Keratinocyte (primary cell): ENCODE results near the gene KCTD1. TPM values are rescaled to one million over a fixed set of nuclear protein-coding genes. Genes with fewer than 3 reads are reported as not detected.

Source experiments
- DNase-seq: peaks from one replicate; pipeline ENCODE4 v3.0.0-alpha.2; 2011; ENCODE audit warnings: low read depth, missing footprints, low spot score
- FAIRE-seq: peaks from 2 replicates; lab custom pipeline; 2011; peaks lifted over from hg19 to GRCh38; lab: Jason Lieb, UNC
- H2AFZ ChIP-seq: 2 replicates; pipeline ENCODE4 v1.6.0; 2012; ENCODE audit warnings: low read length, control low read depth, inconsistent platforms; ENCODE audit not compliant: control insufficient read depth
- H3K27ac ChIP-seq: 2 replicates; pipeline ENCODE4 v1.5.1; 2011; ENCODE audit warnings: low read length; ENCODE audit not compliant: control insufficient read depth, insufficient read depth
- H3K27me3 ChIP-seq: 3 replicates; pipeline ENCODE4 v1.6.0; 2011; ENCODE audit warnings: low read length; ENCODE audit not compliant: control insufficient read depth, insufficient read depth; ENCODE audit errors: extremely low read depth
- H3K36me3 ChIP-seq, 2 experiments: 2 replicates in 1 of 2; 3 replicates in 1 of 2; pipeline ENCODE4 v1.5.1; 2011; ENCODE audit warnings: low read length in 2 of 2, mild to moderate bottlenecking in 1 of 2; ENCODE audit not compliant: control insufficient read depth in 2 of 2, insufficient read depth in 2 of 2; ENCODE audit errors: extremely low read depth in 1 of 2
- H3K4me1 ChIP-seq: 3 replicates; pipeline ENCODE4 v1.5.1; 2011; ENCODE audit warnings: low read length; ENCODE audit not compliant: control insufficient read depth, insufficient read depth; ENCODE audit errors: extremely low read depth
- H3K4me2 ChIP-seq: 3 replicates; pipeline ENCODE4 v1.6.0; 2011; ENCODE audit warnings: low read depth, low read length; ENCODE audit not compliant: control insufficient read depth, insufficient read depth; ENCODE audit errors: extremely low read depth
- H3K4me3 ChIP-seq, 3 experiments: fragments of 200-600 bp in 1 of 3; sonication (generic) in 1 of 3; 2 replicates in 2 of 3; 3 replicates in 1 of 3; pipeline ENCODE4 v1.5.1; 2011 to 2016; ENCODE audit warnings: low read length in 3 of 3, mild to moderate bottlenecking in 3 of 3, control low read depth in 2 of 3, inconsistent platforms in 1 of 3, low read depth in 1 of 3, mixed read lengths in 1 of 3, mixed run types in 1 of 3, moderate library complexity in 1 of 3; ENCODE audit not compliant: control insufficient read depth in 2 of 3, insufficient read depth in 2 of 3; ENCODE audit errors: extremely low read depth in 1 of 3
- H3K79me2 ChIP-seq: 2 replicates; pipeline ENCODE4 v1.6.0; 2012; ENCODE audit warnings: low read length; ENCODE audit not compliant: control insufficient read depth, insufficient read depth
- H3K9ac ChIP-seq: 3 replicates; pipeline ENCODE4 v1.6.0; 2011; ENCODE audit warnings: low read length; ENCODE audit not compliant: control insufficient read depth, insufficient read depth; ENCODE audit errors: extremely low read depth
- H3K9me1 ChIP-seq: 3 replicates; pipeline ENCODE4 v1.6.0; 2011; ENCODE audit warnings: low read length; ENCODE audit not compliant: control insufficient read depth, insufficient read depth; ENCODE audit errors: extremely low read depth
- H3K9me3 ChIP-seq: 2 replicates; pipeline ENCODE4 v1.5.1; 2012; ENCODE audit warnings: low read depth, low read length; ENCODE audit not compliant: control insufficient read depth
- H4K20me1 ChIP-seq: 3 replicates; pipeline ENCODE4 v1.6.0; 2011; ENCODE audit warnings: low read length; ENCODE audit not compliant: control insufficient read depth, insufficient read depth; ENCODE audit errors: extremely low read depth
- CTCF ChIP-seq, 3 experiments: IDR thresholded peaks in 1 of 3; conservative IDR thresholded peaks in 1 of 3; optimal IDR thresholded peaks in 1 of 3; 2 replicates in 2 of 3; 3 replicates in 1 of 3; pipeline versions ENCODE3 to v1.5.1; 2011; ENCODE audit warnings: low read length in 3 of 3, mild to moderate bottlenecking in 3 of 3, moderate library complexity in 2 of 3, control low read depth in 1 of 3, inconsistent platforms in 1 of 3; ENCODE audit not compliant: insufficient read depth in 2 of 3; ENCODE audit errors: extremely low read depth in 1 of 3
- EZH2 ChIP-seq: IDR thresholded peaks from one replicate; pipeline ENCODE4 v1.6.1; 2012; ENCODE audit warnings: inconsistent platforms, mild to moderate bottlenecking, low read length, moderate library complexity
- dilution Hi-C: fragments of 300-500 bp; cut with MboI; formaldehyde crosslinking; loops from one replicate; pipeline ENCODE4 v1.7.0; 2020; ENCODE audit warnings: low sequenced_read_pairs; ENCODE audit not compliant: extremely low pct_ligation_motif_present
- polyA plus RNA-seq, 5 experiments: library from polyadenylated mRNA; depleted of rRNA in 3 of 5; stranded (reverse) in 3 of 5; stranded (forward) in 1 of 5; unstranded in 1 of 5; fragments of >200 nt; gene quantifications; 1 replicate in 1 of 5; 2 replicates in 3 of 5; 3 replicates in 1 of 5; pipeline versions ENCODE4 v1.2.1 to v1.2.3, GENCODE V29; 2011 to 2012; ENCODE audit warnings: missing spikeins in 2 of 5, low read depth in 1 of 5, low replicate concordance in 1 of 5

Gene KCTD1
- polyA plus RNA-seq, 1 donor (not counting 4 experiments of a cell fraction or from before 2014, with no cell fraction given), result 32.1 TPM

GRCh38 chr18:26519114-26519513 is 29.2 kb downstream of the KCTD1 start:
- peaks cover 0 to 3% of the 10 kb centered on the region in 2 experiments for H3K36me3 ChIP-seq
- H3K4me2 ChIP-seq, result no peak overlapping the region
- H3K27me3 ChIP-seq, result no peaks in the 10 kb centered on the region
- no peak for TF ChIP-seq EZH2
- no peak for TF ChIP-seq CTCF (optimal IDR thresholded peaks at IDR 0.05 in 1 of 3, IDR thresholded peaks at IDR 0.05 in 1 of 3, conservative IDR thresholded peaks at IDR 0.05 in 1 of 3; ENCODE audit: extremely low read depth in 1 of 3, insufficient read depth in 2 of 3, low read length in 3 of 3)
- H2AFZ ChIP-seq, result no peak overlapping the region
- no peaks in the 10 kb centered on the region for H4K20me1 ChIP-seq
- dilution Hi-C loops, result no loop called here
- no peak overlapping the region for H3K4me3 ChIP-seq
- peaks cover 47% of the 10 kb centered on the region for H3K79me2 ChIP-seq
- H3K9ac ChIP-seq, result no peak overlapping the region
- no peaks in the 10 kb centered on the region for H3K9me1 ChIP-seq
- H3K27ac ChIP-seq, result no peak overlapping the region
- no peaks in the 10 kb centered on the region for H3K9me3 ChIP-seq
- H3K4me1 ChIP-seq, result peaks cover 2% of the 10 kb centered on the region
- FAIRE-seq (no peak), DNase-seq (no peak)

- H2AFZ ChIP-seq, result no peak overlapping the region
- H3K4me1 ChIP-seq, result peaks cover 4% of the 10 kb centered on the region
- FAIRE-seq (no peak), DNase-seq (no peak)
- H3K9me3 ChIP-seq, result no peaks in the 10 kb centered on the region
- H3K27me3 ChIP-seq, result no peaks in the 10 kb centered on the region
- H3K36me3 ChIP-seq, result no peaks in the 10 kb centered on the region
- dilution Hi-C loops, result no loop called here
- no peak overlapping the region for H3K27ac ChIP-seq
- H3K4me2 ChIP-seq, result no peak overlapping the region
- H3K4me3 ChIP-seq, result no peak overlapping the region
- no peaks in the 10 kb centered on the region for H4K20me1 ChIP-seq
- H3K79me2 ChIP-seq, result peaks cover 42% of the 10 kb centered on the region
- H3K9me1 ChIP-seq, result no peaks in the 10 kb centered on the region
- H3K9ac ChIP-seq, result no peak overlapping the region
- no peak for TF ChIP-seq CTCF (optimal IDR thresholded peaks at IDR 0.05 in 1 of 3, IDR thresholded peaks at IDR 0.05 in 1 of 3, conservative IDR thresholded peaks at IDR 0.05 in 1 of 3; ENCODE audit: extremely low read depth in 1 of 3, insufficient read depth in 2 of 3, low read length in 3 of 3)
These were observed 31.4 kb downstream of the KCTD1 start for GRCh38 chr18:26516964-26517363.
